Daoy (cell line): ENCODE data around the gene CAMK1D. TPM values are rescaled to one million over a fixed set of nuclear protein-coding genes. Genes with fewer than 3 reads are reported as not detected.

Experiments used
- DNase-seq: peaks from one replicate; pipeline ENCODE4 v3.0.0-alpha.2; 2015; ENCODE audit warnings: low read depth
- total RNA-seq: library from RNA; depleted of rRNA; stranded (reverse); fragments of >200 nt; shearing (Covaris generic); gene quantifications from 2 replicates; pipeline ENCODE4 v1.2.3, GENCODE V29; 2014

Gene CAMK1D
- total RNA-seq, 1 experiment from 2014 or later = 6.1 TPM

DNA sequence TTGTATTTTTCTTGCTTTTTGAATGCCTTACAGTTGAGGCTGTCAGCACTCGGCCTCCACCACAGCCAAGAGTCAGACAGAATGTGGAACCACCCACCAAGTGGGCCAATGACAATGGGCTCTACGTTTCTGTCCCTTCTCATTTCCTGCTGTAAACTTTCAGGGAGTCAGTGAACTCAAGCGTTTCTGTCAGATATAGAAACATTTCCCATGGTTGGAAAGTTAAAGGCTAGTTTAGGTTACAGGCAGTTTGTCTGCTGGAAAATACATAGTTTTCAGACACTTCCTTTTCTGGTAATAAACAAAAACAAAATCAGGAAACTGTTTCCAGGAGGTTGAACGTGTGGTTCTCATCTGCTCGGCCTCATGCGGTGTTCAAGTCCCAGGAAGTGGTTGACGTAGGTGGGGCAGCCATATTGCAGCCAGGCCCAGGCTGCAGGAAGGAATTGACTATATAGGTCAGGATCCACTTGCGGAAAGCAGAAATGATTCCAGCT, 245.1 kb downstream of the CAMK1D start:
- DNase-seq = no peak

DNA sequence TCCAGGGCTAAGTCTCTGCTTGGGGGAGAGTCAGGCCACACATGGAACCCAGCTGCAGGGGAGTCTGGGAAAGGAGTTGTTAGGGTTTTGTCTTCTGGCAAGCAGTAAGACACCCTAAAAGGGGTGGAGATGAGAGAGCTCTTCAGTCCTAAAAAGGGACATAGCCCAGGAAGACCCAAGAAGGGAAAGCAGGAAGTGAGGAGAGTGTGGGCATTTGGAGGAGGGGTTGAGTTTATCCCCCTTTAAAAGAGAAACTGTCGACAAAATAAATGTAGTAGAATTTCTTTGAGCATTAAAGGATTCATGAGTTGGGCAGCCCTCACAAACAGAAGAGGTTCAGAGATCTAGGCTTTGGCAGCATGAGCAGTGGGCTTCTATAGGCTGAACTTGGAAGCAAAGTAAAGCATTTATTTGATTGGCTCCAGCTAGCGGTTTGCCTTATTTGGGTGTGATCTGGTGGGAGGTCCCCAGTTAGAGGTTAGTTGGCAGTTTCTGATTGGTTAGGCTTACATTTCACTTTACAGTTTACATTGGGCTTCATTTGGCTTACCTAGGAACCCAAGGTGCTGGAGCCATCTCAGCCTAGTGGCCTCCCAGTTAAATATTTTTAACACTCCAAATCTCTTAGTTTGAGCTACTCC, 246.7 kb downstream of the CAMK1D start:
- no peak for DNase-seq

- no peak for DNase-seq
These were observed 247.8 kb downstream of the CAMK1D start for GRCh38 chr10:12597176-12597575.

DNA sequence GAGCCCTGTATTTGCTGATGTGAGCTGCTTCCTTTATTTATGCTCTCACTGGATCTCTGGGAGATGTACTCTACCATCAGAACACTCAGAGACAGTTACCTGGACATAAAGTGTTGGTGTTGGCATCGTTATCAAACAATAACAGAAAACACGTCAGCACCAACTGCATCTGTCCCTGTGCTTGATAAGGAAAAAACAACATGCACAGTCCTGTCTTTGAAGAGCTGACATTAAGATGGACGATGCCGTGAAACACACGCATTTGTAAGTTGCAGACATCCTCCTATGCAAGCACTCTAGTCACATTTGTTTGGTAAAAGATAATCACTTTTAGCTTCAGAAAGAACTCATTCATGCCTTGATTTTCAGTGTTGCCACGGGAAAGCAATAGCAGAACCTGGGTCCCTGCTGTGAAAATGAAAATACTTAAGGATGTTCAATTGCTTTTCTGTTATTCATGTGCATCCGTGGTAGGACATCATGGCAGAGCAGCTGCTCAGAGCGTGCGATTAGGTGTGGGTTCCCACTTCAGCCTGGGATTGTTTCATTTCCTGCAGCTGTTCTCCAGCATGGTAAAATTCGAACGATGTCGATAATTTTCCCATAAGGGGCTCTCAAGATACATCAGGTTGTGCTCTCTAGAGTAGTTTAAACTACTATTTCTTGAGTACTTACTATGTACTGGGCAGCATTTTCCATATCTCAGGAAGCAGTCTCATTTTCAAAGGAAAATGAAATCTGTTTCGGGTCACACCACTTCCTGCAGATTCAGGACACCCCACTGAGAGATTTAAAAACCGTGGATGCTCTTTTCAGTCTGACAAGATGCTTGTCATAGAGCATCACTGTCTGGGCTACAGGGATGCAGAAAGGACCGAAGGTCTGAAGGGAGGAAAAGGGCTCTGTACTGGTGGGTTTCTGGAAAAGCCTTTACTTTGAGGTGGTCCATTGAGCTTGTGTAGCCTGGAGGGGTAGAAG, 248.7 kb downstream of the CAMK1D start:
- no peak for DNase-seq

GRCh38 chr10:12600652-12601051, 251.3 kb downstream of the CAMK1D start:
- DNase-seq = no peak

GRCh38 chr10:12602521-12602920, 253.2 kb downstream of the CAMK1D start:
- no peak for DNase-seq

DNA sequence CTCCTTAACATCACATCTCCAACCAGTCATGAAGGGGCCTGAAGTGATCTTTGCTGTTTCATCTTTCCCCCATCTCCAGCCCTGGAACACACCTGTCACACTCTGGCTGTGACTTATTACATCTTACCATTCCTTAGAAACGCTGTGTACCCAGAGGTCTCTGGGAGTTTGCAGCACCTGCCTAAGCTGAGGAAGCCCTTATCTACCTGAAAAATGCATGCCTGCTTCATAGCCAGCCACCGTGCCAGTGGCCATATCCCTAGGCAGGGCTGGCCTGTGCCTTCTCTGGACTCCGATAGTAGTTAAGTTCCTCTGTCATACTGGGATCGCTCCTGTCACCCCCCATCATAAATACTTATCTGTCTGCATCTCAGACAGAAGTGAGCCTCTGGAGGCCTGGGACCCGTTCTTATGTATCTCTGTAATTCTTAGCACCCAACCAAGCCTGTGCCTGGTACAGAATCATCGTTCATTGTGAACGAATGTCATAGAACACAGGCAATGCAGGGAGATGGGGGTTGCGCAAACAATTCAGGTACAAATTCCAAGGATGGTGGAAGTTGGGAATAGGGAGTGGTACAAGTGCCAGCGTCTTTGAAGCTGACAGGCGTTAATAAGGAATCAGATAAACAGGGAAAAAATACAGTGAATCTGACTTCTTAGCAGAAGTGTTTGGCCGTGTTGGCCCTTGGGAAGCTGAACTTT, 254.6 kb downstream of the CAMK1D start:
- DNase-seq = no peak

- peak; percentile 50 for DNase-seq
These were observed 256.4 kb downstream of the CAMK1D start for GRCh38 chr10:12605580-12606405.

- DNase-seq = no peak
These were observed 257.1 kb downstream of the CAMK1D start for GRCh38 chr10:12606461-12606860.

GRCh38 chr10:12608761-12609160, 259.4 kb downstream of the CAMK1D start:
- no peak for DNase-seq

GRCh38 chr10:12609435-12609834, 260.1 kb downstream of the CAMK1D start:
- no peak for DNase-seq

DNA sequence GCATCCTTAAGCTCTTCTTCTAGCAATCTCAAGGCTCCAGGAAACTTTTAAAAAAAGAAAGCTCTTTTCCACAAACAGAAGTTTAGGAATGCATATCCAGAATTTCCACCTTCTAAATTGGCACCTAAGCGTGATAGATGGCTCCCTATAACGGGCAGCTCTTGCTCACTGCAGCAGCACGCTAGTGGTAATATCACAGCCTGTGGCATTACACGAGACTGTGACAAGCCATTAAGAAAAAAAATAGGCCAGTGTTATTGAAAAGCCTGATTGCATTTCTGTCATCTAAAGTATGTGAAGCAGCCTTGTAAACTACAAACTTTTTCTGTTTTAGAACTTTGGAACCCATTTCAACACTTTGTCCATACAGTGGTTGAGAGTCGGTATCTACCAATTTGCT, 263.8 kb downstream of the CAMK1D start:
- DNase-seq = no peak

- peak; percentile 42 for DNase-seq
These were observed 265.0 kb downstream of the CAMK1D start for GRCh38 chr10:12614177-12614995.

DNA sequence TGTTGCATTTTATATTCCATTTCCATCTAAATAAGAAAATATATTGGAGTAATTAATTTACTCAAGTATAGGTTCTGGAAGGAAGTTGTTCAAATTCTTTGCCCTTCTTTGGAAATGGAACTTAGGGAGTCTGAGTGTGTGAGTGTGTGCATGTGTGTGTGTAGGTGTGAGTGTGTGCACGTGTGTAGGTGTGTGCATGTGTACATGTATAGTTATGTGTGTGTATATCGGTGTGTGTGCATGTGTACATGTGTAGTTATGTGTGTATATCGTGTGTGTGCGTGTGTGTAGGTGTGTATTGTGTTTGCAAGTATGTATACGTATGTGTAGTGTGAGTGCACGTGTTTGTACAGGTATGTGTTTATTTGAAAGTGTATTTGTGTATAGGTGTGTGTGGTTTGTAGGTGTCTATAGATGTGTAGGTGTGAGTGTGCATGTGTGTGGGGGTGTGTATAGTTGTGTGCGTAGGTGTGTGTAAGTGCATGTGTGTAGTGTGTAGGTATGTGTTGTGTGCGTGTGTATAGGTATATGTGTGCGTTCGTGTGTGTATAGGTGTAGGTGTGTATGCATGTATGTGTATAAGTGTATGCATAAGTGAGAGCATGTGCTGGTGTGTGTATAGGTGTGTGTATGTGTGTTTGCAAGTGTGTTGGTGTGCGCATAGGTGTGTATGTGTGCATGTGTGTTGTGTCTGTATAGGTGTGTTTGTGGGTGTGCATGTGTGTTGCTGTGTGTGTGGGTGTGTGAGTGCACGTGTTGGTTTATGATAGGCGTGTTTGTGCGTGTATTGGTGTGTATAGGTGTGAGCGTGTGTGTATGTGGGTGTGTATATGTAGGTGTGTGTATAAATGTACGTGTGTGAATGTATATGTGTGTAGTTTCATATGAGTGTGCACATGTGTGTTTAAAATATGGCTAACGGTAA, 266.2 kb downstream of the CAMK1D start:
- no peak for DNase-seq

- DNase-seq = no peak
These were observed 268.1 kb downstream of the CAMK1D start for GRCh38 chr10:12617191-12618175.

- DNase-seq = no peak
These were observed 272.7 kb downstream of the CAMK1D start for GRCh38 chr10:12622016-12622415.

DNA sequence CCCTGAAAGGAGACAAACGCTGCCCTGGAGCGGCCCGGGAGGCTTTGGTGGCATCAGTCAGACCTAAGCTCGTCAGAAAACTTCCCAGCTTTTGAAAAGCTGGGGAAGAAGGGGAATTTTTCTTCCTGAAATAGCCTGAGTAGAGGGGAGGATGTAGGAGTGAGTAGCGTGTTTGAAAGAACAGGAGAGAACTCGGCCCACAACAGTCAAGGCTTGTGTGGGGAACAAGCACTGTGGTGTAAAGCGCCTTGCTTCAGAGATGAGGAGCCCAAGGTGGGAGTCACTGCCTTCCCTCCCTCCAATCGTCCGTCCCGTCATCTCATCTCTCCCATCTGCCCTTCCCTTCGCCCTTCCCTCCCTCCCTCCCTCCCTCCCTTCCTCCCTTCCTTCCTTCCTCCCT, 273.3 kb downstream of the CAMK1D start:
- no peak for DNase-seq

DNA sequence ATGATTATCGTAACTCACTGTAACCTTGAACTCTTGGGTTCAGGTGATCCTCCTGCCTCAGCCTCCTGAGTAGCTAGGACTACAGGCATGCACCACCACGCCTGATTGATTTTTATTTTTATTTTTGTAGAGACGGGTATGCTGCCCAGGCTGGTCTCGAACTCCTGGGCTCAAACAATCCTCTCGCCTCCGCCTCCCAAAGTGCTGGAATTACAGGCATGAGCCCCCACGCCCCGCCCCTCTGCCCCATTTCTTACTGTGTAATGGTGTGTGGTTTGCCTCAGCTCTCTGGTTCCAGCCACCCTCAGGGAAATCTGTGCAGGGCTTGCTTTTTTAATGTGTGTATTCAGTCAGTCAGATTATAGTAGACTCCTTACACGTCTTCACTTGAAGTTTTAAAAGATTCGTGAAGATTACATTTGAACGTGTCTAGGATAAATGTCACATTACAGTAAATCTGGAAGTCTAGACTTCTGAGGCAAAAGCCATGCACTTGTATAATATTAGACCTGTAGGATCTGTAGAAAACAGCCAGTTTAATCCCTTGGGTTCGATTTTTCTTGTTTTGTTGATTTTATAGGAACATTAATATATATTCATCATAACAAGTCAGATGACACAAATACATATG, 276.2 kb downstream of the CAMK1D start:
- DNase-seq = no peak
